KMS-11 (cell line): ENCODE results near the gene BEGAIN.

Source experiments
- H2AFZ ChIP-seq: fragments of 200-600 bp; sonication (generic); 2 replicates; pipeline ENCODE4 v1.6.1; 2016; ENCODE audit warnings: antibody characterized with exemption, mixed run types, low read depth
- H3K27ac ChIP-seq: fragments of 200-600 bp; sonication (generic); 2 replicates; pipeline ENCODE4 v1.6.1; 2016; ENCODE audit warnings: mild to moderate bottlenecking, mixed run types
- H3K27me3 ChIP-seq: fragments of 200-600 bp; sonication (generic); 2 replicates; pipeline ENCODE4 v1.6.1; 2017; ENCODE audit warnings: mild to moderate bottlenecking, low read depth, mixed run types, moderate library complexity; ENCODE audit not compliant: insufficient read depth
- H3K36me3 ChIP-seq: fragments of 200-600 bp; sonication (generic); 2 replicates; pipeline ENCODE4 v1.6.1; 2017; ENCODE audit warnings: mild to moderate bottlenecking, mixed run types; ENCODE audit not compliant: insufficient read depth
- H3K4me1 ChIP-seq: fragments of 200-600 bp; sonication (generic); 2 replicates; pipeline ENCODE4 v1.6.1; 2016; ENCODE audit warnings: mild to moderate bottlenecking, low read depth, mixed run types; ENCODE audit not compliant: poor library complexity, severe bottlenecking
- H3K4me2 ChIP-seq: fragments of 200-600 bp; sonication (generic); 2 replicates; pipeline ENCODE4 v1.7.0; 2016; ENCODE audit warnings: mild to moderate bottlenecking, mixed run types
- H3K4me3 ChIP-seq: fragments of 200-600 bp; sonication (generic); IDR thresholded peaks from 2 replicates; pipeline ENCODE4 v1.6.1; 2017; ENCODE audit warnings: low read depth, low read length, mixed read lengths; ENCODE audit not compliant: insufficient read depth
- H3K79me2 ChIP-seq: fragments of 200-600 bp; sonication (generic); 2 replicates; pipeline ENCODE4 v1.6.1; 2016; ENCODE audit warnings: low read depth, mixed run types; ENCODE audit not compliant: insufficient read depth
- H3K9ac ChIP-seq: fragments of 200-600 bp; sonication (generic); 2 replicates; pipeline ENCODE4 v1.6.1; 2016; ENCODE audit warnings: mild to moderate bottlenecking, mixed run types
- H4K20me1 ChIP-seq: fragments of 200-600 bp; sonication (generic); 2 replicates; pipeline ENCODE4 v1.6.1; 2016; ENCODE audit warnings: mild to moderate bottlenecking, mixed run types; ENCODE audit not compliant: insufficient read depth
- TF ChIP-seq, protein P1 (sequence below): fragments of 200-600 bp; sonication (generic); conservative IDR thresholded peaks from 2 replicates; pipeline ENCODE4 v1.6.1; 2017; ENCODE audit warnings: low read depth, mild to moderate bottlenecking, antibody characterized with exemption, low read length, moderate library complexity, mixed read lengths

Gene BEGAIN

GRCh38 chr14:100495917-100496316 is 91.3 kb downstream of the BEGAIN start:
- Histone ChIP-seq H3K27ac (no peak overlapping the region), H3K4me3 (no peak overlapping the region), H3K9ac (no peak overlapping the region), H4K20me1 (no peaks in the 10 kb centered on the region), H3K4me2 (no peak overlapping the region), H3K27me3 (no peaks in the 10 kb centered on the region), H3K4me1 (no peaks in the 10 kb centered on the region), H2AFZ (no peak overlapping the region), H3K79me2 (no peaks in the 10 kb centered on the region), H3K36me3 (no peaks in the 10 kb centered on the region)
- TF ChIP-seq, protein P1, sequence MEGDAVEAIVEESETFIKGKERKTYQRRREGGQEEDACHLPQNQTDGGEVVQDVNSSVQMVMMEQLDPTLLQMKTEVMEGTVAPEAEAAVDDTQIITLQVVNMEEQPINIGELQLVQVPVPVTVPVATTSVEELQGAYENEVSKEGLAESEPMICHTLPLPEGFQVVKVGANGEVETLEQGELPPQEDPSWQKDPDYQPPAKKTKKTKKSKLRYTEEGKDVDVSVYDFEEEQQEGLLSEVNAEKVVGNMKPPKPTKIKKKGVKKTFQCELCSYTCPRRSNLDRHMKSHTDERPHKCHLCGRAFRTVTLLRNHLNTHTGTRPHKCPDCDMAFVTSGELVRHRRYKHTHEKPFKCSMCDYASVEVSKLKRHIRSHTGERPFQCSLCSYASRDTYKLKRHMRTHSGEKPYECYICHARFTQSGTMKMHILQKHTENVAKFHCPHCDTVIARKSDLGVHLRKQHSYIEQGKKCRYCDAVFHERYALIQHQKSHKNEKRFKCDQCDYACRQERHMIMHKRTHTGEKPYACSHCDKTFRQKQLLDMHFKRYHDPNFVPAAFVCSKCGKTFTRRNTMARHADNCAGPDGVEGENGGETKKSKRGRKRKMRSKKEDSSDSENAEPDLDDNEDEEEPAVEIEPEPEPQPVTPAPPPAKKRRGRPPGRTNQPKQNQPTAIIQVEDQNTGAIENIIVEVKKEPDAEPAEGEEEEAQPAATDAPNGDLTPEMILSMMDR, result no peak

DNA sequence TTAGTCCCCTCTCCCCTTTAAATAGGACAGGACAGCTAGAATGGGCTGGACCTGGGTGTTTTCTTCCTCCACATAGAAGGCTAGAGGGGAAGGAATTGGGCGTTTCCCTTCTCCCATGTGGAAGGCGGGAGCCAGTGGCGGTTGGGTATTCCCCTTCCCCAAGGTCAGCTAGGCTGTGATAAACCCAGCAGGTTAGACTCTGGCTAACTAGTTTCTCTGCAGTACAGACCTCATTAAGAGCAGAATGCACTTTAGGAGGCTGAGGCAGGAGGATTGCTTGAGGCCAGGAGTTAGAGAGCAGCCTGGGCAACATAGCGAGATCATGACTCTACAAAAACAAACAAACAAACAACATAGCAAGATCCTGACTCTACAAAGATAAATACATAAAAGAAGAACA is 92.6 kb downstream of the BEGAIN start:
- H3K27ac ChIP-seq, result no peak overlapping the region
- no peak overlapping the region for H2AFZ ChIP-seq
- no peaks in the 10 kb centered on the region for H3K27me3 ChIP-seq
- H3K4me2 ChIP-seq, result no peak overlapping the region
- no peak overlapping the region for H3K4me3 ChIP-seq
- no peaks in the 10 kb centered on the region for H3K79me2 ChIP-seq
- H3K9ac ChIP-seq, result no peak overlapping the region
- no peaks in the 10 kb centered on the region for H3K4me1 ChIP-seq
- TF ChIP-seq, protein P1, result no peak
- no peaks in the 10 kb centered on the region for H4K20me1 ChIP-seq
- no peaks in the 10 kb centered on the region for H3K36me3 ChIP-seq

DNA sequence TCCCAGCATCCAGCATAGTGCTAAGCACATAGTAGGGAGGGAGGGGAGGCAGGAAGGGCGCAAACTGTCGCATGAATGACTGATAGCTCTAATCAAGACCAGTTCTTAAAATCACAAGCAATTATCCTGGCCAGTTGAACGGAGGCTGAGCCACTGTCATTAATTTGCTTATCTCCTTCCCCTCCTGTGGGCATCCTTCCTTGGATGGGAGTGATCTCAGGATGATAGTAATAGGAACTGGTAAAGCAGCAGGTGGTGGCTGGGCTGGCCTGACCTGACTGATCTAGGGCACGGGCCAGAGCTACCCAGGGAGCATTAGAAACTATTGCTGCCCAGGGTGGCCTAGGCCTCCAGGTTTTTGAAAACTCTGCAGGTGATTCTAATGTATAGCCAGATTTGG is 97.0 kb downstream of the BEGAIN start:
- Histone ChIP-seq H2AFZ (no peak overlapping the region), H3K4me2 (no peak overlapping the region), H3K36me3 (no peaks in the 10 kb centered on the region), H3K4me1 (no peaks in the 10 kb centered on the region), H4K20me1 (no peaks in the 10 kb centered on the region), H3K27me3 (no peaks in the 10 kb centered on the region), H3K9ac (no peak overlapping the region), H3K79me2 (no peaks in the 10 kb centered on the region), H3K27ac (no peak overlapping the region), H3K4me3 (no peak overlapping the region)
- TF ChIP-seq, protein P1, result no peak

DNA sequence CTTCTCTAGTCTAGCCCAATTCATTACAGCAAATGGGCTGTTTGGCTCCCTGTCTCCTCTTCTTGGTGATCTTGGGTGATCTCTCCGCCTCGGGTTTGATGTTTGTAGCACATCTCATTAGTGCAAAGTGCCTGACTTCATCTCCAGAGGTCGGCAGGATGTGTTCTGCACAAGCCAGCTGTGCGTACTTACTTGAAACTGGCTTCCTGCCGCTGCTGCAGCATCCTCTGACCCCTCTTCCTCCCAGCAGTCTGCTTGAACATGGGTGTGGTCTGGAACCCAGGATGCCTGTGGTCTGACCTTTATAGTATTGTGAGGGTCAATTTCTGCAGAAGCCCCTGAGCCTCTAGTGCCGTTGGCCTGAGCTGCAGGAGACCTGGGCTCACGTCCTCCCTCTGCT is 99.2 kb downstream of the BEGAIN start:
- TF ChIP-seq, protein P1, result no peak
- no peak overlapping the region for H3K27ac ChIP-seq
- H3K4me3 ChIP-seq, result no peak overlapping the region
- no peaks in the 10 kb centered on the region for H3K36me3 ChIP-seq
- H2AFZ ChIP-seq, result no peak overlapping the region
- no peaks in the 10 kb centered on the region for H4K20me1 ChIP-seq
- H3K27me3 ChIP-seq, result no peaks in the 10 kb centered on the region
- H3K9ac ChIP-seq, result no peak overlapping the region
- no peak overlapping the region for H3K4me2 ChIP-seq
- no peaks in the 10 kb centered on the region for H3K4me1 ChIP-seq
- H3K79me2 ChIP-seq, result no peaks in the 10 kb centered on the region
